ENCODE results near the gene THG1L.
"Not testable (repeated sequence)": the region's sequence is repeated elsewhere in the genome, so short reads cannot be mapped to it uniquely, and the experiment has no call there.

The THG1L gene

GRCh38 chr5:157731272-157732129, at the start of gene THG1L:
Gene THG1L, plus strand, starts transcription at chr5:157731420. Its CDS starts 21 bp downstream, at chr5:157731441.
- peak; percentile 92 for DNase-seq (ENCODE audit: low spot score)
- TF ChIP-seq, protein P1, sequence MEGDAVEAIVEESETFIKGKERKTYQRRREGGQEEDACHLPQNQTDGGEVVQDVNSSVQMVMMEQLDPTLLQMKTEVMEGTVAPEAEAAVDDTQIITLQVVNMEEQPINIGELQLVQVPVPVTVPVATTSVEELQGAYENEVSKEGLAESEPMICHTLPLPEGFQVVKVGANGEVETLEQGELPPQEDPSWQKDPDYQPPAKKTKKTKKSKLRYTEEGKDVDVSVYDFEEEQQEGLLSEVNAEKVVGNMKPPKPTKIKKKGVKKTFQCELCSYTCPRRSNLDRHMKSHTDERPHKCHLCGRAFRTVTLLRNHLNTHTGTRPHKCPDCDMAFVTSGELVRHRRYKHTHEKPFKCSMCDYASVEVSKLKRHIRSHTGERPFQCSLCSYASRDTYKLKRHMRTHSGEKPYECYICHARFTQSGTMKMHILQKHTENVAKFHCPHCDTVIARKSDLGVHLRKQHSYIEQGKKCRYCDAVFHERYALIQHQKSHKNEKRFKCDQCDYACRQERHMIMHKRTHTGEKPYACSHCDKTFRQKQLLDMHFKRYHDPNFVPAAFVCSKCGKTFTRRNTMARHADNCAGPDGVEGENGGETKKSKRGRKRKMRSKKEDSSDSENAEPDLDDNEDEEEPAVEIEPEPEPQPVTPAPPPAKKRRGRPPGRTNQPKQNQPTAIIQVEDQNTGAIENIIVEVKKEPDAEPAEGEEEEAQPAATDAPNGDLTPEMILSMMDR (IDR thresholded peaks at IDR 0.05; ENCODE audit: extremely low read depth, missing control alignments), result no peak

DNA sequence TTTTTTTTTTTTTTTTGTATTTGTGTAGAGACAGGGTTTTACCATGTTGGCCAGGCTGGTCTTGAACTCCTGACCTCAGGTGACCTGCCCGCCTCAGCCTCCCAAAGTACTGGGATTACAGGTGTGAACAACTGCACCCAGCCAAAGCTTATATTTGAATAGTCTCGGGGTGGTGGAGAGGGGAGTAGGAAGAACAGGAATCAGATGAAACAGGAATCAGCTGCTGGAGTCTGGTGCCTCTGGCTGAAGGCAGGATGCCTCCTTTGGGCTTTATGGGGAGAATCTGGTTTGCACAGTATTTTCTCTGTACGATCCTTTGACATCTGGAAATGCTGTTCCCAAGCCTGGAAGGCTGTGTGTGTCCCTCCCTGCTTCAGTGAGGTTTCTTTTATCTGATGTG, 49.0 kb upstream of the THG1L start:
- TF ChIP-seq, protein P1 (IDR thresholded peaks at IDR 0.05; ENCODE audit: extremely low read depth, missing control alignments), result no peak
- DNase-seq (ENCODE audit: low spot score), result no peak

- DNase-seq (ENCODE audit: low spot score), result not testable (repeated sequence)
Observed at GRCh38 chr5:157686276-157687197, 44.7 kb upstream of the THG1L start.

- TF ChIP-seq, protein P1 (IDR thresholded peaks at IDR 0.05; ENCODE audit: extremely low read depth, missing control alignments), result no peak
- DNase-seq (ENCODE audit: low spot score), result no peak
Observed at GRCh38 chr5:157687198-157687554, 44.0 kb upstream of the THG1L start.

DNA sequence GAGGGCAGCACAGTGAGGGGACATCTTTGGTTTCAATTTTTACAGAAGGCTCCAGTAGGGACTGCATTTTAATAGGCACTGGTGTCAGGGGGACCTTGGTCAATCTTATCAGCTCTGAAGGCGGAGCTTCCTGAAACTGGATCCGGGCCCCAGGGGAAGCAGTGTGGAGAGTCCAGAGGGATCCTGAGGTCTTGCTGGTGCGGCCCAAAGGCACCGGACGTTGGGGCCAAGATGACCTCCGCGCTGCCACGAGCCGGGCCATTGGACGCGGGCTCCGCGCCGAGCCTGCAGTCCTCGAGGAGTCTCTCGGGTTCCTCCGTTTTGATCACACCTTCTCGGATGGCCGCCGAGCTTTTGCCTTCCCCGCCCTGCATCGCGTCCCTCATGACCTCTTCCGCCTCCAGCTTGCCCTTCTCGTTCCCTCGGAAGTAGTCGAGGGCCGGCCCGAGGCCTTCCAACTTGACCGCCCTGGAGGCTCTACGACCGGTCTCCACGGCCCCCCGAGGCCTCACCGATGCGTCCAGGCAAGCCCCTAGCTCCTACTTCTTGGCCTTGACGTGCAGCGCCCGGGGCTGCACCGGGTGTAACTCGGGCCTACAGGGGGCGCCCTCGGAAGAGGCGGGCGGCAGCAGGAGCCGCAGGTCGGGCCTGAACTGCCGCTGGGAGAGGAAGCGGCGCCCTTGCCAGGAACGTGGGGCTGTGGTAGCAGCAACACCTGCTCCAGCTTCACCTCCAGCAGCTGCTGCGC, 41.1 kb upstream of the THG1L start:
- no peak for DNase-seq (ENCODE audit: low spot score)
- TF ChIP-seq, protein P1 (IDR thresholded peaks at IDR 0.05; ENCODE audit: extremely low read depth, missing control alignments), result no peak

DNA sequence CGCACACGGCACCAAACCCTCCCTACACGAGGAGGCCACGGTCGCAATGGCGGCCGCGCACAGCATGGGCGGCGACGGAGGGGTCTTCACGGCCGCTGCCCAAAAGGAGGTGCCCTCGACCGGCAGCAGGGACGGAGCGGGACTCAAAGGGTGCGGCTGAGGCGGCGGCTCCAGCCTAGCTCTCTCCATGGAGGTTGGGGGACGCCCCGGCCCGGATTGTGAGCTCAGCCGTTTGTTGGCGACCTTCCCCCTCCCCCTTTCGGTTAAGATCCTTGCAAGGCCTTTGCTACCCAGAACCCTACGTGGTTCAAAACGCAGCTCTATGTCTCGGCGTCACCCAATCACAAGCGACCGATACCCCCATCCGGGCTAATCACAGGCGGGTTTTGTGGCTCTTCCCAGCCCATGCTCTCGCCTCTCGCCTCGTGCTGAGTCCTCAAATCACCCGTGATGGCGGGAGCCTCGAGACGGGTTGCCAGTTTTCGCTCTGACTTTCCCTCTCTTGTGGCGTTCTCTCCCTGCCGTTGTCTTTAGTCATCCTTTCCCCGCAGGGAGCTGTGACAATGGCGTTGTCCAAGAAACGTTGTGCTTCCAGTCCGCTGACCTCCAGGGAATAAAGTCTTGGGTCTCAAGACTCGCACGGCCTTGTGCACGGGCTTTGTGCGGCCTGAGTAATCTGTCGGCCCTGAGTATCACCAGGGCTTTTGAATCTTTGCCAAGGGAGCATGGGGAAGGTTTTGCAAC, 40.4 kb upstream of the THG1L start:
- TF ChIP-seq, protein P1 (IDR thresholded peaks at IDR 0.05; ENCODE audit: extremely low read depth, missing control alignments), result no peak

GRCh38 chr5:157693816-157694215, 37.4 kb upstream of the THG1L start:
- DNase-seq (ENCODE audit: low spot score), result not testable (repeated sequence)

More for the DNA sequence above, 40.4 kb upstream of the THG1L start:
- DNase-seq (ENCODE audit: low spot score), result no peak

- not testable (repeated sequence) for DNase-seq (ENCODE audit: low spot score)
Observed at GRCh38 chr5:157696154-157696553, 35.1 kb upstream of the THG1L start.

DNA sequence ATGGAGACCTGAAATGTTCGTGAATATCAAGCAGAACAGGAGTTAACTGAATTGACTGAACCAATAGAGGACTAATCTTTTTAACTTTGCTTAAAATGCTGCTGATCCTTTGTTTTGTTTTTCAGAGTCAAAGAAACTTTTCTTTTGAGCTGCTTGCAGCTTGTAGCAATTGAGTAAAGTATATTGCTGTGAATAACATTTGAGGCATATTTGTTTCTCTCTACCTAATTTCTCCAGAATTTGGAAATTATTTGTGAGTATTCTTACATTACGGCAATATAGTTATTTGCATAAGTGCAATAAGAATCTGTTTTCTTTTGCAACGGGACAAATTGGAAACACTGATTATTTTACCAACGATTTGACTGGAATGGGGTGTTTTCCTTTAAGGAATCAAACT, 32.5 kb upstream of the THG1L start:
- not testable (repeated sequence) for DNase-seq (ENCODE audit: low spot score)
